H9 (cell line): ENCODE measurements around the gene KMT2C. TPM values are rescaled to one million over a fixed set of nuclear protein-coding genes. Genes with fewer than 3 reads are reported as not detected.

ENCODE experiments used
- DNase-seq: peaks from one replicate; pipeline ENCODE4 v3.0.0-alpha.2; 2017
- H2AFZ ChIP-seq: one replicate; pipeline ENCODE4 v1.6.1; 2013; ENCODE audit warnings: mild to moderate bottlenecking, low read length, control low read depth, moderate library complexity
- H2AK5ac ChIP-seq: 2 replicates; pipeline ENCODE4 v1.6.1; 2013; ENCODE audit warnings: low read length, control low read depth, mixed read lengths; ENCODE audit not compliant: insufficient read length
- H2BK120ac ChIP-seq: one replicate; pipeline ENCODE4 v1.6.1; 2013; ENCODE audit warnings: low read depth, mild to moderate bottlenecking, low read length, control low read depth, inconsistent platforms; ENCODE audit not compliant: poor library complexity, severe bottlenecking
- H2BK12ac ChIP-seq: 2 replicates; pipeline ENCODE4 v1.6.1; 2013; ENCODE audit warnings: low read length, control low read depth, mixed read lengths, low read depth; ENCODE audit not compliant: insufficient read length
- H2BK15ac ChIP-seq: 2 replicates; pipeline ENCODE4 v1.6.1; 2013; ENCODE audit warnings: low read depth, low read length, control low read depth
- H2BK20ac ChIP-seq: one replicate; pipeline ENCODE4 v1.6.1; 2013; ENCODE audit warnings: low read depth, mild to moderate bottlenecking, low read length, control low read depth, inconsistent platforms; ENCODE audit not compliant: poor library complexity, severe bottlenecking
- H2BK5ac ChIP-seq: 2 replicates; pipeline ENCODE4 v1.6.1; 2013; ENCODE audit warnings: low read length, control low read depth, mixed read lengths; ENCODE audit not compliant: insufficient read length
- H3K14ac ChIP-seq: 2 replicates; pipeline ENCODE4 v1.6.1; 2013; ENCODE audit warnings: low read length, control low read depth; ENCODE audit not compliant: insufficient read depth
- H3K18ac ChIP-seq: 2 replicates; pipeline ENCODE4 v1.6.1; 2013; ENCODE audit warnings: low read depth, mild to moderate bottlenecking, mixed read lengths, low read length, control low read depth; ENCODE audit not compliant: insufficient read length
- H3K23ac ChIP-seq: 2 replicates; pipeline ENCODE4 v1.6.1; 2013; ENCODE audit warnings: low read length, control low read depth, mixed read lengths, low read depth; ENCODE audit not compliant: insufficient read length
- H3K23me2 ChIP-seq: 2 replicates; pipeline ENCODE4 v1.6.1; 2013; ENCODE audit warnings: low read depth, mild to moderate bottlenecking, mixed read lengths, low read length, control low read depth; ENCODE audit not compliant: insufficient read length, poor library complexity, severe bottlenecking
- H3K27ac ChIP-seq: 2 replicates; pipeline ENCODE4 v1.5.1; 2013; ENCODE audit warnings: low read length, control low read depth, mixed read lengths, low read depth; ENCODE audit not compliant: insufficient read length
- H3K27me3 ChIP-seq: 2 replicates; pipeline ENCODE4 v1.6.1; 2013; ENCODE audit warnings: low read length, control low read depth, inconsistent platforms; ENCODE audit not compliant: insufficient read depth
- H3K4ac ChIP-seq: 2 replicates; pipeline ENCODE4 v1.6.1; 2013; ENCODE audit warnings: low read depth, mild to moderate bottlenecking, control low read depth, inconsistent platforms, low read length, moderate library complexity
- H3K4me1 ChIP-seq: 2 replicates; pipeline ENCODE4 v1.6.1; 2013; ENCODE audit warnings: low read length, control low read depth, inconsistent platforms; ENCODE audit not compliant: insufficient read depth
- H3K4me2 ChIP-seq: 2 replicates; pipeline ENCODE4 v1.6.1; 2013; ENCODE audit warnings: low read length, control low read depth, mixed read lengths; ENCODE audit not compliant: insufficient read length, insufficient read depth
- H3K56ac ChIP-seq: 2 replicates; pipeline ENCODE4 v1.6.1; 2013; ENCODE audit warnings: low read depth, mild to moderate bottlenecking, mixed read lengths, low read length, control low read depth; ENCODE audit not compliant: insufficient read length
- H3K79me1 ChIP-seq: 2 replicates; pipeline ENCODE4 v1.6.1; 2013; ENCODE audit warnings: low read depth, mild to moderate bottlenecking, moderate library complexity, low read length, control low read depth, inconsistent platforms; ENCODE audit not compliant: insufficient read depth, poor library complexity, severe bottlenecking
- H3K79me2 ChIP-seq: 2 replicates; pipeline ENCODE4 v1.6.1; 2013; ENCODE audit warnings: low read length, control low read depth, inconsistent platforms; ENCODE audit not compliant: insufficient read depth
- H3K9ac ChIP-seq: 2 replicates; pipeline ENCODE4 v1.6.1; 2013; ENCODE audit warnings: low read length, control low read depth, mixed read lengths; ENCODE audit not compliant: insufficient read length; ENCODE audit errors: extremely low read depth
- H3K9me3 ChIP-seq: one replicate; pipeline ENCODE4 v1.6.1; 2013; ENCODE audit warnings: low read depth, low read length, inconsistent platforms; ENCODE audit not compliant: control insufficient read depth
- H3T11ph ChIP-seq: one replicate; pipeline ENCODE4 v1.6.1; 2013; ENCODE audit warnings: mild to moderate bottlenecking, low read length, control low read depth, inconsistent platforms
- H4K20me1 ChIP-seq: one replicate; pipeline ENCODE4 v1.6.1; 2013; ENCODE audit not compliant: control insufficient read depth, insufficient read length, insufficient read depth
- H4K5ac ChIP-seq: 2 replicates; pipeline ENCODE4 v1.6.1; 2013; ENCODE audit warnings: low read depth, mild to moderate bottlenecking, mixed read lengths, low read length, control low read depth; ENCODE audit not compliant: insufficient read length
- H4K8ac ChIP-seq: replicated peaks from 2 replicates; pipeline ENCODE4 v1.6.1; 2013; ENCODE audit warnings: low read length, control low read depth, mixed read lengths, low read depth; ENCODE audit not compliant: insufficient read length
- H4K91ac ChIP-seq: 2 replicates; pipeline ENCODE4 v1.6.1; 2013; ENCODE audit warnings: low read depth, mild to moderate bottlenecking, moderate library complexity, mixed read lengths, low read length, control low read depth; ENCODE audit not compliant: insufficient read length
- H3K27ac Mint-ChIP-seq, 3 experiments: 2 replicates in 2 of 3; 3 replicates in 1 of 3; pipeline ENCODE4 v1.8.0; 2020 to 2021; ENCODE audit warnings: mixed read lengths in 3 of 3, mild to moderate bottlenecking in 1 of 3, moderate library complexity in 1 of 3
- H3K27me3 Mint-ChIP-seq: 2 replicates; pipeline ENCODE4 v1.8.0; 2021; ENCODE audit warnings: low read depth, mild to moderate bottlenecking, moderate library complexity, mixed read lengths
- H3K36me3 Mint-ChIP-seq, 3 experiments: 2 replicates in 2 of 3; 3 replicates in 1 of 3; pipeline ENCODE4 v1.8.0; 2020 to 2021; ENCODE audit warnings: low read depth in 3 of 3, mixed read lengths in 3 of 3; ENCODE audit not compliant: insufficient read depth in 1 of 3
- H3K4me1 Mint-ChIP-seq, 2 experiments: 2 replicates each; pipeline ENCODE4 v1.8.0; 2020; ENCODE audit warnings: mixed read lengths in 2 of 2
- H3K4me3 Mint-ChIP-seq, 2 experiments: 2 replicates in 1 of 2; 3 replicates in 1 of 2; pipeline ENCODE4 v1.8.0; 2020 to 2021; ENCODE audit warnings: mild to moderate bottlenecking in 2 of 2, mixed read lengths in 2 of 2, moderate library complexity in 1 of 2
- H3K9me3 Mint-ChIP-seq, 2 experiments: 2 replicates in 1 of 2; 3 replicates in 1 of 2; pipeline ENCODE4 v1.8.0; 2020; ENCODE audit warnings: mild to moderate bottlenecking in 2 of 2, mixed read lengths in 2 of 2, moderate library complexity in 1 of 2
- WGBS: extraction: QIAGEN DNeasy Blood & Tissue Kit; methylation state at CpG from one replicate; pipeline ENCODE4 v1.1.7; 2013; ENCODE audit warnings: missing lambda C conversion rate, low lambda C conversion rate, mixed read lengths; ENCODE audit not compliant: insufficient read length; ENCODE audit errors: extremely low coverage; 5-methylcytosine and 5-hydroxymethylcytosine counted together
- total RNA-seq: library from RNA; stranded (reverse); gene quantifications from 2 replicates; pipeline ENCODE4 v1.2.1, GENCODE V29; 2021
- TF ChIP-seq, protein P1 (sequence below): fragments of 200-600 bp; sonication (generic); conservative IDR thresholded peaks from 3 replicates; pipeline ENCODE4 v1.8.0; 2021; ENCODE audit warnings: antibody characterized with exemption, mild to moderate bottlenecking

Gene KMT2C
- total RNA-seq, 1 experiment from 2014 or later = 32.2 TPM

GRCh38 chr7:152335900-152336571 is 99.8 kb downstream of the KMT2C start:
- Histone ChIP-seq H3K79me1 (peaks cover 3% of the 10 kb centered on the region), H3K14ac (no peak overlapping the region), H3K23me2 (no peaks in the 10 kb centered on the region), H3K9ac (no peak overlapping the region), H3K23ac (no peak overlapping the region), H2BK15ac (no peak overlapping the region), H3K4me1 (no peaks in the 10 kb centered on the region), H3K27ac (no peak overlapping the region), H4K20me1 (no peaks in the 10 kb centered on the region), H3K56ac (no peak overlapping the region), H3K4me2 (no peak overlapping the region), H2BK120ac (no peak overlapping the region), H4K91ac (no peak overlapping the region), H2BK5ac (no peak overlapping the region), H4K8ac (no peak overlapping the region), H4K5ac (no peak overlapping the region), H3K4ac (no peak overlapping the region), H2BK20ac (no peak overlapping the region), H3K9me3 (no peaks in the 10 kb centered on the region), H3K27me3 (no peaks in the 10 kb centered on the region), H3K79me2 (no peaks in the 10 kb centered on the region), H2AFZ (no peak overlapping the region), H3K18ac (no peak overlapping the region), H3T11ph (no peak overlapping the region), H2BK12ac (no peak overlapping the region), H2AK5ac (no peak overlapping the region)
- H3K27me3 Mint-ChIP-seq = no peaks in the 10 kb centered on the region
- peaks cover 0 to 5% of the 10 kb centered on the region in 2 experiments; a peak in 2 of 4 replicates for H3K4me1 Mint-ChIP-seq
- WGBS = no CpG with 5 or more reads among the region's 2 CpGs
- H3K9me3 Mint-ChIP-seq = no peaks in the 10 kb centered on the region
- H3K36me3 Mint-ChIP-seq = no peaks in the 10 kb centered on the region; a peak in 1 of 7 replicates
- TF ChIP-seq, protein P1, sequence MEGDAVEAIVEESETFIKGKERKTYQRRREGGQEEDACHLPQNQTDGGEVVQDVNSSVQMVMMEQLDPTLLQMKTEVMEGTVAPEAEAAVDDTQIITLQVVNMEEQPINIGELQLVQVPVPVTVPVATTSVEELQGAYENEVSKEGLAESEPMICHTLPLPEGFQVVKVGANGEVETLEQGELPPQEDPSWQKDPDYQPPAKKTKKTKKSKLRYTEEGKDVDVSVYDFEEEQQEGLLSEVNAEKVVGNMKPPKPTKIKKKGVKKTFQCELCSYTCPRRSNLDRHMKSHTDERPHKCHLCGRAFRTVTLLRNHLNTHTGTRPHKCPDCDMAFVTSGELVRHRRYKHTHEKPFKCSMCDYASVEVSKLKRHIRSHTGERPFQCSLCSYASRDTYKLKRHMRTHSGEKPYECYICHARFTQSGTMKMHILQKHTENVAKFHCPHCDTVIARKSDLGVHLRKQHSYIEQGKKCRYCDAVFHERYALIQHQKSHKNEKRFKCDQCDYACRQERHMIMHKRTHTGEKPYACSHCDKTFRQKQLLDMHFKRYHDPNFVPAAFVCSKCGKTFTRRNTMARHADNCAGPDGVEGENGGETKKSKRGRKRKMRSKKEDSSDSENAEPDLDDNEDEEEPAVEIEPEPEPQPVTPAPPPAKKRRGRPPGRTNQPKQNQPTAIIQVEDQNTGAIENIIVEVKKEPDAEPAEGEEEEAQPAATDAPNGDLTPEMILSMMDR = no peak
- no peak overlapping the region for H3K4me3 Mint-ChIP-seq
- no peak for DNase-seq
- no peak overlapping the region for H3K27ac Mint-ChIP-seq
